ENCODE results near the gene TBK1.

TBK1 gene

GRCh38 chr12:64501486-64501885 lies 49.6 kb downstream of the TBK1 start:
- TF ChIP-seq, protein P1, sequence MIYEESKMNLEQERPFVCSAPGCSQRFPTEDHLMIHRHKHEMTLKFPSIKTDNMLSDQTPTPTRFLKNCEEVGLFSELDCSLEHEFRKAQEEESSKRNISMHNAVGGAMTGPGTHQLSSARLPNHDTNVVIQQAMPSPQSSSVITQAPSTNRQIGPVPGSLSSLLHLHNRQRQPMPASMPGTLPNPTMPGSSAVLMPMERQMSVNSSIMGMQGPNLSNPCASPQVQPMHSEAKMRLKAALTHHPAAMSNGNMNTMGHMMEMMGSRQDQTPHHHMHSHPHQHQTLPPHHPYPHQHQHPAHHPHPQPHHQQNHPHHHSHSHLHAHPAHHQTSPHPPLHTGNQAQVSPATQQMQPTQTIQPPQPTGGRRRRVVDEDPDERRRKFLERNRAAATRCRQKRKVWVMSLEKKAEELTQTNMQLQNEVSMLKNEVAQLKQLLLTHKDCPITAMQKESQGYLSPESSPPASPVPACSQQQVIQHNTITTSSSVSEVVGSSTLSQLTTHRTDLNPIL (CRISPR knock-in tag; IDR thresholded peaks at IDR 0.05; ENCODE audit: low read depth), result no peak
- TF ChIP-seq, protein P2, sequence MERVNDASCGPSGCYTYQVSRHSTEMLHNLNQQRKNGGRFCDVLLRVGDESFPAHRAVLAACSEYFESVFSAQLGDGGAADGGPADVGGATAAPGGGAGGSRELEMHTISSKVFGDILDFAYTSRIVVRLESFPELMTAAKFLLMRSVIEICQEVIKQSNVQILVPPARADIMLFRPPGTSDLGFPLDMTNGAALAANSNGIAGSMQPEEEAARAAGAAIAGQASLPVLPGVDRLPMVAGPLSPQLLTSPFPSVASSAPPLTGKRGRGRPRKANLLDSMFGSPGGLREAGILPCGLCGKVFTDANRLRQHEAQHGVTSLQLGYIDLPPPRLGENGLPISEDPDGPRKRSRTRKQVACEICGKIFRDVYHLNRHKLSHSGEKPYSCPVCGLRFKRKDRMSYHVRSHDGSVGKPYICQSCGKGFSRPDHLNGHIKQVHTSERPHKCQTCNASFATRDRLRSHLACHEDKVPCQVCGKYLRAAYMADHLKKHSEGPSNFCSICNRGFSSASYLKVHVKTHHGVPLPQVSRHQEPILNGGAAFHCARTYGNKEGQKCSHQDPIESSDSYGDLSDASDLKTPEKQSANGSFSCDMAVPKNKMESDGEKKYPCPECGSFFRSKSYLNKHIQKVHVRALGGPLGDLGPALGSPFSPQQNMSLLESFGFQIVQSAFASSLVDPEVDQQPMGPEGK (CRISPR knock-in tag; IDR thresholded peaks at IDR 0.05; ENCODE audit: borderline replicate concordance), result no peak
- TF ChIP-seq BACH2 (CRISPR knock-in tag; IDR thresholded peaks at IDR 0.05; ENCODE audit: borderline replicate concordance), result no peak
- no peak for TF ChIP-seq OSR1 (CRISPR knock-in tag; IDR thresholded peaks at IDR 0.05)
- no peak for TF ChIP-seq ESRRG (CRISPR knock-in tag; IDR thresholded peaks at IDR 0.05)
- no peak for TF ChIP-seq ARNTL (CRISPR knock-in tag; IDR thresholded peaks at IDR 0.05; ENCODE audit: borderline replicate concordance, low read depth)
- TF ChIP-seq ZNF8 (CRISPR knock-in tag; IDR thresholded peaks at IDR 0.05), result no peak
- TF ChIP-seq ZFP3 (CRISPR knock-in tag; IDR thresholded peaks at IDR 0.05), result no peak
- TF ChIP-seq RARB (CRISPR knock-in tag; IDR thresholded peaks at IDR 0.05), result no peak
- TF ChIP-seq ZNF565 (CRISPR knock-in tag; conservative IDR thresholded peaks at IDR 0.05; ENCODE audit: low read depth), result no peak
- TF ChIP-seq TOX (CRISPR knock-in tag; IDR thresholded peaks at IDR 0.05; ENCODE audit: borderline replicate concordance), result no peak
- TF ChIP-seq CSRNP3 (CRISPR knock-in tag; IDR thresholded peaks at IDR 0.05), result no peak
- TF ChIP-seq, protein P3, sequence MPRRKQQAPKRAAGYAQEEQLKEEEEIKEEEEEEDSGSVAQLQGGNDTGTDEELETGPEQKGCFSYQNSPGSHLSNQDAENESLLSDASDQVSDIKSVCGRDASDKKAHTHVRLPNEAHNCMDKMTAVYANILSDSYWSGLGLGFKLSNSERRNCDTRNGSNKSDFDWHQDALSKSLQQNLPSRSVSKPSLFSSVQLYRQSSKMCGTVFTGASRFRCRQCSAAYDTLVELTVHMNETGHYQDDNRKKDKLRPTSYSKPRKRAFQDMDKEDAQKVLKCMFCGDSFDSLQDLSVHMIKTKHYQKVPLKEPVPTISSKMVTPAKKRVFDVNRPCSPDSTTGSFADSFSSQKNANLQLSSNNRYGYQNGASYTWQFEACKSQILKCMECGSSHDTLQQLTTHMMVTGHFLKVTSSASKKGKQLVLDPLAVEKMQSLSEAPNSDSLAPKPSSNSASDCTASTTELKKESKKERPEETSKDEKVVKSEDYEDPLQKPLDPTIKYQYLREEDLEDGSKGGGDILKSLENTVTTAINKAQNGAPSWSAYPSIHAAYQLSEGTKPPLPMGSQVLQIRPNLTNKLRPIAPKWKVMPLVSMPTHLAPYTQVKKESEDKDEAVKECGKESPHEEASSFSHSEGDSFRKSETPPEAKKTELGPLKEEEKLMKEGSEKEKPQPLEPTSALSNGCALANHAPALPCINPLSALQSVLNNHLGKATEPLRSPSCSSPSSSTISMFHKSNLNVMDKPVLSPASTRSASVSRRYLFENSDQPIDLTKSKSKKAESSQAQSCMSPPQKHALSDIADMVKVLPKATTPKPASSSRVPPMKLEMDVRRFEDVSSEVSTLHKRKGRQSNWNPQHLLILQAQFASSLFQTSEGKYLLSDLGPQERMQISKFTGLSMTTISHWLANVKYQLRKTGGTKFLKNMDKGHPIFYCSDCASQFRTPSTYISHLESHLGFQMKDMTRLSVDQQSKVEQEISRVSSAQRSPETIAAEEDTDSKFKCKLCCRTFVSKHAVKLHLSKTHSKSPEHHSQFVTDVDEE (CRISPR knock-in tag; IDR thresholded peaks at IDR 0.05), result no peak
- TF ChIP-seq ZC3H10 (CRISPR knock-in tag; IDR thresholded peaks at IDR 0.05), result no peak
- TF ChIP-seq CSDC2 (CRISPR knock-in tag; IDR thresholded peaks at IDR 0.05), result no peak
- no peak for ATAC-seq

DNA sequence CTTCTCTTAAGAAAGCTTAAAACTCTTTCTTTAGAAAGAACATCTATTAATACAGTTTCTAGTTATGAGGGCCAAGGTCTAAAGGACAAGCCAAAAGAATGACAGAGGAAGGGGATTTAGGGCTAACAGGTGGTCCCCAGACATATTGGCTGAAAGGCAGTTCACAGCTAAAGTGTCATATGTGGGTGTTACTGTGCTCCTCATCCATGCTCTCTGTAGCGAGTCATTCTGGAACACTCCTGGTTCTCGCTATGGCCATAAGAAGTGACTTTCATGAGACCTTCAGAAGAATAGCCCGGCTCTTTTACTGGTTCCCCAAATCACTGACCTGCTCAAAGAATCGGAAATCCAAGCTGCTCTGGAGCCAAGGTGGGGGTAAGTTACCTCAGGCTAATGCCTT lies 55.0 kb downstream of the TBK1 start:
- ATAC-seq, result no peak; the same call in 2 of the 3 replicates
- TF ChIP-seq CSDC2 (CRISPR knock-in tag; IDR thresholded peaks at IDR 0.05), result no peak
- no peak for TF ChIP-seq ZC3H10 (CRISPR knock-in tag; IDR thresholded peaks at IDR 0.05)
- TF ChIP-seq, protein P1 (CRISPR knock-in tag; IDR thresholded peaks at IDR 0.05; ENCODE audit: low read depth), result no peak
- TF ChIP-seq SNAI2 (CRISPR knock-in tag; IDR thresholded peaks at IDR 0.05), result no peak

DNA sequence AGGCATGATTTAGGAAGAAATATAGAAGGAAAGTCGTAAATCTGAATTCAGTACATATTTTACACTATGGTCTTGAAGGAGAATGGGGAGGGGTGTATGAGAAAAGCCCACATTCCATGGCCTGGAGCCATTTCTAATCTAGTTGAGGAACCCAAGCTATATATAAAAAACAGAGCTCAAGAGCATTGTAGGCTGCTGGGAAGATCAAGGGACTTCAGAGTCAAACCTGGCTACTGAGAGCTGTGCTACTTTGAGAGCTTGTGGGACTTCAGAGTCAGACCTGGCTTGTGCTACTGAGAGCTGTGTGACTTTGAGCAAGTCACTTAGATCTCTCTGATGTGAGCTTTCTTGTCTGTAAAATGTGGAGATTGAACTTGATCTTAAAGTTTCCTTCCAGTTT lies 58.7 kb downstream of the TBK1 start:
- TF ChIP-seq TOX (CRISPR knock-in tag; IDR thresholded peaks at IDR 0.05; ENCODE audit: borderline replicate concordance) (no peak), ZC3H10 (CRISPR knock-in tag; IDR thresholded peaks at IDR 0.05) (no peak), POU6F1 (CRISPR knock-in tag; IDR thresholded peaks at IDR 0.05; ENCODE audit: borderline replicate concordance, low read depth) (no peak), ZNF8 (CRISPR knock-in tag; IDR thresholded peaks at IDR 0.05) (no peak), ISL1 (CRISPR knock-in tag; IDR thresholded peaks at IDR 0.05) (no peak), RARB (CRISPR knock-in tag; IDR thresholded peaks at IDR 0.05) (no peak), ARNTL (CRISPR knock-in tag; IDR thresholded peaks at IDR 0.05; ENCODE audit: borderline replicate concordance, low read depth) (no peak), ESRRG (CRISPR knock-in tag; IDR thresholded peaks at IDR 0.05) (no peak), CSDC2 (CRISPR knock-in tag; IDR thresholded peaks at IDR 0.05) (no peak), TCF4 (CRISPR knock-in tag; IDR thresholded peaks at IDR 0.05; ENCODE audit: borderline replicate concordance) (no peak), ZFP3 (CRISPR knock-in tag; IDR thresholded peaks at IDR 0.05) (no peak), OSR1 (CRISPR knock-in tag; IDR thresholded peaks at IDR 0.05) (no peak), GLIS3 (CRISPR knock-in tag; IDR thresholded peaks at IDR 0.05) (no peak), SNAI2 (CRISPR knock-in tag; IDR thresholded peaks at IDR 0.05) (no peak), ZNF565 (CRISPR knock-in tag; conservative IDR thresholded peaks at IDR 0.05; ENCODE audit: low read depth) (no peak), ZFP30 (CRISPR knock-in tag; IDR thresholded peaks at IDR 0.05) (no peak)
- TF ChIP-seq, protein P3 (CRISPR knock-in tag; IDR thresholded peaks at IDR 0.05), result no peak
- TF ChIP-seq, protein P2 (CRISPR knock-in tag; IDR thresholded peaks at IDR 0.05; ENCODE audit: borderline replicate concordance), result no peak

More for the DNA sequence above, 58.7 kb downstream of the TBK1 start:
- peak; percentile 59 for ATAC-seq
